Measurements from ENCODE around the gene CD8A.
A peak's percentile ranks its signal among the peaks of the same experiment; 100 is the strongest.
"Not testable (repeated sequence)": the region's sequence is repeated elsewhere in the genome, so short reads cannot be mapped to it uniquely, and the experiment has no call there.

CD8A gene

GRCh38 chr2:86790676-86791572, at the start of gene CD8A:
CD8A (minus strand) TSS chr2:86790913; CDS start chr2:86790825, 88 bp downstream.
- no peak within 1 kb of the TSS for H3K27ac Mint-ChIP-seq
- H3K9me3 Mint-ChIP-seq: peaks cover 9% of the 10 kb centered on the region
- H3K4me3 Mint-ChIP-seq: peak within 1 kb of the TSS; percentile 89
- peaks cover 24% of the 10 kb centered on the region for H3K4me1 Mint-ChIP-seq
- peaks cover 6% of the 10 kb centered on the region for H3K36me3 Mint-ChIP-seq
- H3K27me3 Mint-ChIP-seq: peaks cover 47% of the 10 kb centered on the region

- not testable (repeated sequence) for H3K27ac Mint-ChIP-seq, H3K36me3 Mint-ChIP-seq, H3K4me3 Mint-ChIP-seq, H3K9me3 Mint-ChIP-seq, H3K27me3 Mint-ChIP-seq
- peaks cover 22% of the 10 kb centered on the region for H3K4me1 Mint-ChIP-seq
Measured at GRCh38 chr2:86839871-86840548, 49.3 kb upstream of the CD8A start.

GRCh38 chr2:86839455-86839854, 48.7 kb upstream of the CD8A start:
- H3K27me3 Mint-ChIP-seq, H3K36me3 Mint-ChIP-seq, H3K4me3 Mint-ChIP-seq, H3K27ac Mint-ChIP-seq, H3K9me3 Mint-ChIP-seq: not testable (repeated sequence)
- H3K4me1 Mint-ChIP-seq: peaks cover 22% of the 10 kb centered on the region

GRCh38 chr2:86837714-86838113, 47.0 kb upstream of the CD8A start:
- not testable (repeated sequence) for H3K36me3 Mint-ChIP-seq, H3K27me3 Mint-ChIP-seq, H3K27ac Mint-ChIP-seq, H3K9me3 Mint-ChIP-seq
- H3K4me1 Mint-ChIP-seq: peaks cover 22% of the 10 kb centered on the region
- H3K4me3 Mint-ChIP-seq: peak overlapping the region; percentile 15

GRCh38 chr2:86836915-86837695, 46.4 kb upstream of the CD8A start:
- not testable (repeated sequence) for H3K36me3 Mint-ChIP-seq, H3K27ac Mint-ChIP-seq, H3K9me3 Mint-ChIP-seq, H3K27me3 Mint-ChIP-seq
- Mint-ChIP-seq H3K4me1 (peaks cover 17% of the 10 kb centered on the region), H3K4me3 (peak overlapping the region; percentile 44)

- not testable (repeated sequence) for H3K27ac Mint-ChIP-seq, H3K27me3 Mint-ChIP-seq, H3K36me3 Mint-ChIP-seq, H3K4me3 Mint-ChIP-seq, H3K9me3 Mint-ChIP-seq
- peaks cover 14% of the 10 kb centered on the region for H3K4me1 Mint-ChIP-seq
Measured at GRCh38 chr2:86835548-86835889, 44.8 kb upstream of the CD8A start.

- no peaks in the 10 kb centered on the region for H3K9me3 Mint-ChIP-seq
- H3K4me1 Mint-ChIP-seq: peaks cover 14% of the 10 kb centered on the region
- H3K27me3 Mint-ChIP-seq: peaks cover 3% of the 10 kb centered on the region
- H3K27ac Mint-ChIP-seq: no peak overlapping the region
- H3K36me3 Mint-ChIP-seq: no peaks in the 10 kb centered on the region
- H3K4me3 Mint-ChIP-seq: no peak overlapping the region
Measured at GRCh38 chr2:86833315-86833714, 42.6 kb upstream of the CD8A start.

- Mint-ChIP-seq H3K4me3 (no peak overlapping the region), H3K4me1 (peaks cover 11% of the 10 kb centered on the region), H3K36me3 (no peaks in the 10 kb centered on the region), H3K9me3 (no peaks in the 10 kb centered on the region), H3K27ac (no peak overlapping the region), H3K27me3 (peaks cover 3% of the 10 kb centered on the region)
Measured at GRCh38 chr2:86832334-86833096, 41.8 kb upstream of the CD8A start.

GRCh38 chr2:86831537-86831936, 40.8 kb upstream of the CD8A start:
- peaks cover 8% of the 10 kb centered on the region for H3K4me1 Mint-ChIP-seq
- no peak overlapping the region for H3K27ac Mint-ChIP-seq
- H3K4me3 Mint-ChIP-seq: no peak overlapping the region
- H3K36me3 Mint-ChIP-seq: no peaks in the 10 kb centered on the region
- H3K9me3 Mint-ChIP-seq: no peaks in the 10 kb centered on the region
- peaks cover 3% of the 10 kb centered on the region for H3K27me3 Mint-ChIP-seq

- Mint-ChIP-seq H3K27ac (no peak overlapping the region), H3K4me3 (no peak overlapping the region), H3K27me3 (peaks cover 4% of the 10 kb centered on the region), H3K36me3 (no peaks in the 10 kb centered on the region), H3K9me3 (no peaks in the 10 kb centered on the region), H3K4me1 (peaks cover 22% of the 10 kb centered on the region)
Measured at GRCh38 chr2:86826951-86827350, 36.2 kb upstream of the CD8A start.

- Mint-ChIP-seq H3K4me3 (peak overlapping the region; percentile 82), H3K9me3 (no peaks in the 10 kb centered on the region), H3K4me1 (peaks cover 22% of the 10 kb centered on the region), H3K27ac (no peak overlapping the region), H3K36me3 (peaks cover 2% of the 10 kb centered on the region), H3K27me3 (peaks cover 1% of the 10 kb centered on the region)
Measured at GRCh38 chr2:86825693-86826381, 35.1 kb upstream of the CD8A start.

- peaks cover 1% of the 10 kb centered on the region for H3K27me3 Mint-ChIP-seq
- peak overlapping the region; percentile 82 for H3K4me3 Mint-ChIP-seq
- H3K27ac Mint-ChIP-seq: no peak overlapping the region
- H3K9me3 Mint-ChIP-seq: no peaks in the 10 kb centered on the region
- peaks cover 22% of the 10 kb centered on the region for H3K4me1 Mint-ChIP-seq
- H3K36me3 Mint-ChIP-seq: peaks cover 2% of the 10 kb centered on the region
Measured at GRCh38 chr2:86825036-86825692, 34.5 kb upstream of the CD8A start.

- Mint-ChIP-seq H3K27ac (no peak overlapping the region), H3K4me1 (peaks cover 22% of the 10 kb centered on the region), H3K9me3 (no peaks in the 10 kb centered on the region), H3K36me3 (peaks cover 2% of the 10 kb centered on the region), H3K27me3 (peaks cover 1% of the 10 kb centered on the region), H3K4me3 (no peak overlapping the region)
Measured at GRCh38 chr2:86822668-86823345, 32.1 kb upstream of the CD8A start.

GRCh38 chr2:86821842-86822241, 31.1 kb upstream of the CD8A start:
- H3K9me3 Mint-ChIP-seq: no peaks in the 10 kb centered on the region
- peaks cover 2% of the 10 kb centered on the region for H3K36me3 Mint-ChIP-seq
- no peak overlapping the region for H3K4me3 Mint-ChIP-seq

More at GRCh38 chr2:86821842-86822241, 31.1 kb upstream of the CD8A start:
- Mint-ChIP-seq H3K27ac (no peak overlapping the region), H3K4me1 (peaks cover 19% of the 10 kb centered on the region), H3K27me3 (peaks cover 2% of the 10 kb centered on the region)

Measured in activated naive CD4-positive, alpha-beta T cell treated with anti-CD3 and anti-CD28 coated beads, Interleukin-2, amount 50 U/mL, for 24 hours (primary cell).